ENCODE measurements around the gene ASIC1. TPM values are rescaled to one million over a fixed set of nuclear protein-coding genes. Genes with fewer than 3 reads are reported as not detected.

Gene ASIC1
- total RNA-seq, 3 donors from 2014 or later = 2.8 to 8.4 (median 7.7) TPM

DNA sequence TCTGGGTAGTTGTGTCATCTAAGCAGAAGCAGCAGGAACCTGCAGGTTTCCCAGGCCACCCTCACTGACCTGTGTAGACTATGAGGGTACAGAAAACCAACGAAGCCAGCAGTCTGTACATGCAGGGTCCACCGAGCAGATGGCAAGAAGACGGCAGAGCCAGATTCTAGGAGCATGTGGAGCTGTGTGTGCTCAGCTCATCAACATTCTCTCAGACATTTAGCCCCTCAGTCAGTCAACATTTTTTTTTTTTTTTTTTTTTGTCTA lies 7.3 kb upstream of the ASIC1 start:
- no peaks in the 10 kb centered on the region for H3K9me3 Mint-ChIP-seq
- peaks cover 2% of the 10 kb centered on the region for H3K4me1 Mint-ChIP-seq (ENCODE audit: low read depth)
- peaks cover 42% of the 10 kb centered on the region for H3K27me3 Mint-ChIP-seq (ENCODE audit: low read depth)
- DNase-seq (no peak), ATAC-seq (no peak)
- no peaks in the 10 kb centered on the region for H3K36me3 Mint-ChIP-seq (ENCODE audit: insufficient read depth)
- H3K4me3 Mint-ChIP-seq = no peak overlapping the region

DNA sequence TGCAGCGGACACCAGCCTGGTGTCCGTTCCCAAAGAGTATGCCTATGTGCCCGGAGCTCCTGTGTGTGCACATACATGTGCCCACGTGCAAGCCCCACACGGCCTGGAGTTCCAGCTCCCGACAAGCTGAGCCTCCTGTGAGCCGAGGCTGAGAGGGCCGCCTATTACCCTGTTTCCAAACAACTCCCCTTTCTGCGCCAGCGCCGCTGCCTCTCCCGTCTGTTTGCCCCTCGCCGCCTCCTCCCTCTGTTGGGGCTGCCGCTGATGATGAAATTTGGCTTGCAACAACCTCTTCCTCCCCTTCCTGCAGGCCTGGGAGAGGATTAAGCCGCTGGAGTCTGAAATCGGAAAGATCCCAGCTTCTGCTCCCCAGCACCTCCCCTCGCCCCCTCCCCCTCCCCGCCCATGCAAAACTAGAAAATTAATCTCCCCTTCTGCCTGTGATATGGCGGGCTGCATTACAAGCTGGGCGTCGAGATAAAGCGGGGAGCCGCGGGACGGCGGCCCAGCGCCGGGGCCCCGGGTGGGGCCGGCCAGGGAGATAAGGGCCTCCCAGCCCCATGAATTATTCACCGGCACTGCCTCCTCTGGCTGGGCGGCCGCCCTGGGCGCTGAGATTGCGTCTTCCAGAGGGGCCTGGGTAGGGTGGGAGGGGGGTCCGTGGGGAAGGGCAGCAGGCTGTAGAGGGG lies 6.8 kb upstream of the ASIC1 start:
- peaks cover 42% of the 10 kb centered on the region for H3K27me3 Mint-ChIP-seq (ENCODE audit: low read depth)
- peaks cover 2% of the 10 kb centered on the region for H3K4me1 Mint-ChIP-seq (ENCODE audit: low read depth)
- DNase-seq = no peak
- no peak overlapping the region for H3K4me3 Mint-ChIP-seq
- H3K9me3 Mint-ChIP-seq = no peaks in the 10 kb centered on the region
- H3K36me3 Mint-ChIP-seq (ENCODE audit: insufficient read depth) = no peaks in the 10 kb centered on the region
- peak in 1 of 2 donors; percentile 41 for ATAC-seq

DNA sequence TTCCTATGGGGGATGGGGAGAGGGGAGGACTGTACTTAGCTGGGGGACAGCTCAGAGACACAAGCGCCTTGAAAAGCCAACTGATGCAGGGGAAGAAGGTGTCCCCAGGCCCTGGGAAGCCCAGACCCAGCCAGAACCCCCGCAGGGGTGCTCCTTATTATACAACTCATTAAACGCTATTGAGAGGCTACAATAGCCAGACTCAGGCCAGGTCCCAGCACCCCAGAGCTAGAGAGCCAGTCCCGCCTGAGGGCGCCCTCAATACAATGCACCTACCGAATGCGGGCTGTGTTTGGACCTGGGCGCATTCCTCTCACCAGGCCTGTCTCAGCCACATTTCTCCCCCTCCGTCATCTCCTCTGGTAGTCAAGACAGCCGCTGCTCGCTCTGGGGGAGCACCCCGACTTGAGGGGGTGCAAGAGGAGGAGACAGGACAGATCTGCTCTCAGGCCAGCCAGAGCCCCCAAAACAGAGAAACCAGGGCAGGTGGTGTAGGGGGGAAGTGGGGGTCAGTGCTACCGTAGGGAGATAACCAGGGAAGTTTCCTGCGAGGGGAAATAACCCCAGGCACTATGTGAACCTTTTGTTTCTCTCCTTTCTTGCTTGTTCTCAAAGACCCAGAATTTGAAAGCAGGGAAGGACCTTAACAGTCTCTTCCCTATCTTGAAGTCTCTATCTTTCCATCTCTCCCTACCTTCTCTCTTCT lies 6.1 kb upstream of the ASIC1 start:
- Mint-ChIP-seq H3K36me3 (ENCODE audit: insufficient read depth) (no peaks in the 10 kb centered on the region), H3K4me1 (ENCODE audit: low read depth) (peaks cover 9% of the 10 kb centered on the region), H3K27me3 (ENCODE audit: low read depth) (peaks cover 47% of the 10 kb centered on the region), H3K4me3 (no peak overlapping the region), H3K9me3 (no peaks in the 10 kb centered on the region)
- ATAC-seq (no peak), DNase-seq (no peak)

DNA sequence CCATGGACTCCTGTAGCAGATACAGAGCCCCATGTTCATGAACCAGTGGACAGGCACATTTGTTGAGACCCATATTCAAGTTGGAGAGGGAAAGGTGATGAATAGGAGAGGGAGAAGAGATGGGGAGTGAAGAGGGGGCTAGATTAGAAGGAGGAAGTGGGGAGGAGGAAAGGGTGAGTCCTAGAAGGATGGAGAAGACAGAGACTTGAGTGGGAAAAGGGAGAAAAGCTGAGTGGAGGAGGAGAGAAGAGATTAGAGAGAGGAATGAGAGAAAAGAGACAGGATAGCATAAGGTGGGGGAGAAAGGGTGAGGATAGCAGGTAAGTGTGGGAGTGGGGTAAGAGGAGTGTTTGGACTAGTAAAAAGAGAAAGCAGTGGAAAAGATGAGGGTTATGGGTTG lies 4.9 kb upstream of the ASIC1 start:
- Mint-ChIP-seq H3K36me3 (ENCODE audit: insufficient read depth) (no peaks in the 10 kb centered on the region), H3K4me1 (ENCODE audit: low read depth) (peaks cover 18% of the 10 kb centered on the region), H3K4me3 (no peak overlapping the region), H3K9me3 (no peaks in the 10 kb centered on the region), H3K27me3 (ENCODE audit: low read depth) (peaks cover 56% of the 10 kb centered on the region)
- no peak for ATAC-seq
- no peak for DNase-seq

DNA sequence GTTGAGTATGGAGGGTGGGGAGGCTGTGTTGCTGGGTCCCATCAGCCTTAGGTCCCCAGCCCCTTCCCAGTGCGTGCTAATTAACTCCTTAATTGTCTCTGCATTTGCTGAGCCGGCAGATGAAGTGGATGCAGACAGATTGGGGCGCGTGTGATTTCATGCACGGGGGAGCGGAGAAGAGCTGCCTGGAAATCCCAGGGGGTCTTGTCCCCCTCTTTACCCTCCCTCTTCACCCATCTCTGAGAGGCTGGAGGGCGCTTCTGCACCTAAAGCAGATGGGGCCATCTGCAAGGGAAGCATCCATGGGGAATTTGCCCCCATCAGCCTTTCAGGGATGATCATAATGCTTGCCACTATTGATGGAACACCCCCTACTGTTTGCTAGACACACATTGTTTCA lies 4.4 kb upstream of the ASIC1 start:
- ATAC-seq (no peak), DNase-seq (no peak)
- H3K9me3 Mint-ChIP-seq = no peaks in the 10 kb centered on the region
- H3K27me3 Mint-ChIP-seq (ENCODE audit: low read depth) = peaks cover 56% of the 10 kb centered on the region
- no peaks in the 10 kb centered on the region for H3K36me3 Mint-ChIP-seq (ENCODE audit: insufficient read depth)
- no peak overlapping the region for H3K4me3 Mint-ChIP-seq
- H3K4me1 Mint-ChIP-seq (ENCODE audit: low read depth) = peaks cover 18% of the 10 kb centered on the region

DNA sequence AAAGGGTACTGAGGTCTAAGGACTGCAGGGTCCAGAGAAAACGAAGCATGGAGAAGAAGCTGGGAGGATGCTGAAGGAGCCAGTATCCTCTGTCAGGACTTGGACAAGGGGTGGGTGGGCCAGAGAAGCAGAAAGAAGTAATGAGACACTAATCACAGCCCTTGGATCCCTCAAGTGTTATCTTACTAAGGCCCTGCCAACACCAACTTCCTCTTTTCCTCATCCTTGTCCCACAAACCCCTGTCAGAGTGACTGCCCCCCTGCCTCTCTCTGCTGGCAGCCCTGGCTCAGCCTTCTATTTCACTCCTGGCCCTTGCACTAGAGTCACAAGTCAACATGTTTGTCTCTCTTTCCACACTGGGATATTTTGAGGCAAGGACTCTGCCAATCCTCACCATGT lies 3.8 kb upstream of the ASIC1 start:
- H3K36me3 Mint-ChIP-seq (ENCODE audit: insufficient read depth) = no peaks in the 10 kb centered on the region
- H3K9me3 Mint-ChIP-seq = no peaks in the 10 kb centered on the region
- H3K4me3 Mint-ChIP-seq = no peak overlapping the region
- H3K4me1 Mint-ChIP-seq (ENCODE audit: low read depth) = peaks cover 18% of the 10 kb centered on the region
- ATAC-seq (no peak), DNase-seq (no peak)
- H3K27me3 Mint-ChIP-seq (ENCODE audit: low read depth) = peaks cover 56% of the 10 kb centered on the region

DNA sequence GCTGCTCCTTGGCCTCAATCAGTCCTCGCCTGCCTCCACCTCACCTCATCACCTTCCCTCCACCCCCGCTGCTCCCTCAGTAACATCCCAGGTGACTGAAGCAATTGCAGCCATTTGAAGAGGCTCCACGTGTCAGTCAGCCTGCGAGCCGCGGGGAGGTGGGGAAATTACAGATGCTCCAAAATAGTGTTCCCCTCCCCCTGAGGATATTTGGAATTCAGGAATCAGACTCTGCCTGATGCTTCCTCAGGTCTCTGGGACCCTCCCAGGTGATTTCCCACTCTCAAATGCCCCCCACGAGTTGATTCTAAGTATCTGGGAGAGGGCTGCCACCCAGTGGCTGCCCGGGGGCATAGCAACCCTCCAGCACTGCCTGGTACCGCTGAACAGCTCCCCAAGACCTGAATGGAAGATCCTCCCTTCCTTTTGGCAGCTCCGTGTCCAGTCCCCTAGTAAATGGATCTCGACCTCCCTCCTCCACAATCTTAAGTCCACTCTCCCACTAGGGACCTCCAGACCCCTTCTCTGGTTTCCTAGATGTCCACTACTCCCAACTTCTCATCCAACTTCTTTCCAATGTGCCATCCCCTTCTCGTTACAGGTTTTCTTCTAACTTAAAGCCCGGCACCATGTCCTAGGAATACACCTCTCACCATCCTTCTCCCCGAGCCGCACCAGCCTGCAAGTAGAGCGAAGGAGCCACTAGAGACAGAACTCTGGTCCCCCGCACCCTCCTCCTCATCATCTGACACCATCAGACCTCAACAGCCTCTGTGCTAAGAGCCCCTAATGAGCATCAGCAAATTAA lies 1.4 kb upstream of the ASIC1 start:
- Mint-ChIP-seq H3K27me3 (ENCODE audit: low read depth) (peaks cover 46% of the 10 kb centered on the region), H3K4me1 (ENCODE audit: low read depth) (peaks cover 28% of the 10 kb centered on the region)
- peak; percentile 58 for DNase-seq

DNA sequence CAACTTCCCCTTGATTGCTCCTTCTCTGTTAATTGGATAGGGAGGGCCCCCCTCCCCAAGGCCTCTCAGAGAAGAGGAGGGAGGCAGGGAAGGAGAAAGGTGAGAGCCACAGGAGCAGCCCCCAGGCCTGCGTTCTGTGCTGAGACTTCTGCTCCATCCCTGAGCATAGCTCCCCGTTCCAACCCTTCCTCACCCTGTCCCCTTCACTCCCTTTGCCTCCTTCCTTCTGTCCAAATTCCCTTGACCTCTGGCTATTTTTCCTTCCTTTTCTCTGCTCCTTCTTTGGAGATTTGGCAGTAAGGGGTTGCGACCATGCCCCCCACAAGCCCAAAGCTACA lies 788 bp upstream of the ASIC1 start:
- ATAC-seq (no peak), DNase-seq (no peak)
- Mint-ChIP-seq H3K4me1 (ENCODE audit: low read depth) (peaks cover 28% of the 10 kb centered on the region), H3K36me3 (ENCODE audit: insufficient read depth) (no peaks in the 10 kb centered on the region), H3K27me3 (ENCODE audit: low read depth) (peaks cover 41% of the 10 kb centered on the region), H3K9me3 (no peaks in the 10 kb centered on the region), H3K4me3 (peak overlapping the region; percentile 90)

More for the DNA sequence above, 1.4 kb upstream of the ASIC1 start:
- H3K36me3 Mint-ChIP-seq (ENCODE audit: insufficient read depth) = no peaks in the 10 kb centered on the region
- no peaks in the 10 kb centered on the region for H3K9me3 Mint-ChIP-seq
- peak overlapping the region; percentile 61 for H3K4me3 Mint-ChIP-seq
- peak; percentile 27 to 33 for ATAC-seq

DNA sequence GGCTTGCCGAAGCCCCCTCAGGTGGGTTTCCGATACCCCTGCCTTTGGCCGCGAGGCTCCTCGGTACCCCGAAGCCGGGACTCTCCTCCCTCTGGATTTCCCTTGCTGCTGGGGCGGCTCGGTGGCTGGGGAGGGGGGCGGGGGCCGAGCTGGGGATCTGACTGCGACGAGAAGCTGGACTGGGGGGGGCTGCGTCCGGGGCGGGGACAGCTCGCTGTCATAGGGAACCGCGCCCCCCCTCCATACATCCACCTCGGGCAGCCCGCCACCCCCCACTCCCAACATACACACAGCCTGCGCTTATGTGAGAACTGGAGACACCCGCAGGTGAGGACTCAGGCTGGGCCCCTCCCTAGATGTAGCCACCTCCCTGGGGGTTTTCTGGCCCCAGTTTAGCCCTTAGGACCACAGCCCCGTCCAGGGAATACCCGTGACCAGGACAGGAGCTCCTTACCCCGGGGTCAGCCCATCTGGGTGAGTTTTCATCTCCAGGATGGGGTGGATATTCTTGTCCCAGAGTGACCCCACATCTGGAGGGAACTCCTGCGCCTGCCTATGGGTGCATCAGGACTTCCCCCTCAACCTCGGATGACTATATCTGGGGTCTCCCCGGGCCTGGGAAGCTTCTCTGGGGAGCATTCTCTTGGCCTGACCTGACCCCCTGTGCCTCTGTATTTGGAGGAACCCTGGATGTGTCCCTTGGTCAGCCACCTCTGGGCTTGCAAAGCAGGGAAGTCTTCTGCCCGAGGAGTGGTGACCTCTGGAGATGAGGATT lies 687 bp downstream of the ASIC1 start:
- ATAC-seq = peak in 1 of 2 donors; percentile 3
- peaks cover 38% of the 10 kb centered on the region for H3K27me3 Mint-ChIP-seq (ENCODE audit: low read depth)
- H3K36me3 Mint-ChIP-seq (ENCODE audit: insufficient read depth) = no peaks in the 10 kb centered on the region
- H3K9me3 Mint-ChIP-seq = no peaks in the 10 kb centered on the region
- peaks cover 28% of the 10 kb centered on the region for H3K4me1 Mint-ChIP-seq (ENCODE audit: low read depth)
- H3K4me3 Mint-ChIP-seq = peak overlapping the region; percentile 58
- no peak for DNase-seq

DNA sequence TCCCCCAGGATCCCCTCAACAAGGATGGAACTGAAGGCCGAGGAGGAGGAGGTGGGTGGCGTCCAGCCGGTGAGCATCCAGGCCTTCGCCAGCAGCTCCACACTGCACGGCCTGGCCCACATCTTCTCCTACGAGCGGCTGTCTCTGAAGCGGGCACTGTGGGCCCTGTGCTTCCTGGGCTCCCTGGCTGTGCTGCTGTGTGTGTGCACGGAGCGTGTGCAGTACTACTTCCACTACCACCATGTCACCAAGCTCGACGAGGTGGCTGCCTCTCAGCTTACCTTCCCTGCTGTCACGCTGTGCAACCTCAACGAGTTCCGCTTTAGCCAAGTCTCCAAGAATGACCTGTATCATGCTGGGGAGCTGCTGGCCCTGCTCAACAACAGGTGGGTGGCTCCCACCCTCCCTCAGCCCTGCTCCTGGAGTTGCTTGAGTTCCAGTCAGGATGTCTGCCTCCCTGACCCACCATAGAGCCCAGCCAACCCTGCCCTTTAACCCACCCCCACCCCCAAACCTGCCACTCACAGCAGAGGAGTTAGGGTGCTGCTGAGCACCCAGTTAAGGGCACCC lies 1.4 kb downstream of the ASIC1 start:
- no peak for ATAC-seq
- H3K4me1 Mint-ChIP-seq (ENCODE audit: low read depth) = peaks cover 28% of the 10 kb centered on the region
- DNase-seq = no peak

DNA sequence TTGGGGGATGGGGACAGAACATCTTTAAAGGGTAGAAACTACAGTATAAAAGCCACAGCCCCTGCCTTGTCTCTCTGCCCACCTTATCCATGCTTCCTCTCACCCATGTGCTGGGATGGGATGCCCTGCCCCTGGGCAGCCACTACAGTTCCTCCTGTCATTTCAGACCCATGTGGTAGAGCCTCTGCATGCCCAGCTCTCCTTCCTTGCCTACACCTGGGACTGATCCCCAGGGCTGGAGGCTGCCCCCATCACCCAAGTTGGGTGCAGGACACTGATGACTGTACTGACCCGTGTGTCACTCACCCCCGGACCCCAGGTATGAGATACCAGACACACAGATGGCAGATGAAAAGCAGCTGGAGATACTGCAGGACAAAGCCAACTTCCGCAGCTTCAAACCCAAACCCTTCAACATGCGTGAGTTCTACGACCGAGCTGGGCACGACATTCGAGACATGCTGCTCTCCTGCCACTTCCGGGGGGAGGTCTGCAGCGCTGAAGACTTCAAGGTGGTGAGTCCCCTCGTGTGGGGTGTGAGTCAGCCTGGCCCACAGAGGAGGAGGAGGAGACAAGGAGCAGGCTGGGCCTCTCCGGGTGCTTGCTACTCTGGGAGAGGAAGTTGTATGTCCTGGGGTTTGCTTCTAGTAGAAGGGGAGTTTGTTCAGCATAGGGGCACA lies 2.2 kb downstream of the ASIC1 start:
- peak; percentile 61 for DNase-seq
- H3K4me1 Mint-ChIP-seq (ENCODE audit: low read depth) = peaks cover 28% of the 10 kb centered on the region
- H3K36me3 Mint-ChIP-seq (ENCODE audit: insufficient read depth) = no peaks in the 10 kb centered on the region
- no peaks in the 10 kb centered on the region for H3K9me3 Mint-ChIP-seq
- H3K27me3 Mint-ChIP-seq (ENCODE audit: low read depth) = peaks cover 37% of the 10 kb centered on the region
- peak overlapping the region; percentile 43 for H3K4me3 Mint-ChIP-seq
- ATAC-seq = peak; percentile 66 to 68

More for the DNA sequence above, 1.4 kb downstream of the ASIC1 start:
- peak overlapping the region; percentile 58 for H3K4me3 Mint-ChIP-seq
- H3K27me3 Mint-ChIP-seq (ENCODE audit: low read depth) = peaks cover 41% of the 10 kb centered on the region
- H3K36me3 Mint-ChIP-seq (ENCODE audit: insufficient read depth) = no peaks in the 10 kb centered on the region
- no peaks in the 10 kb centered on the region for H3K9me3 Mint-ChIP-seq

DNA sequence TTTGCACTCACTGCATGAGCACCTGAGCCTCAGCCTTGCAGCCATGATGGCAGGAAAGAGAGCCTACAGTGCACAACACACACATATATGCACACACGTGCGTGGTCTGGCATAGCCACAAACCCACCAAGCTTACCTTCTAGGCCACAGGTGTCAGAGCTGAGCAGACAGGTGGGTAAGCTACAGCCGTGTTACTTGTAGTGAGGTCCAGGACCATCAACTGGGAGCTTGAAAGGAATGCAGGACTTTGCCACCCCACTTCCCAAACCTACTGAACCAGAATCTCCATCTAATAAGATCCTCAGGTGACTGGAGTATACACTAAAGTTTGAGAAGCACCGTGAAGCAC lies 2.7 kb downstream of the ASIC1 start:
- H3K9me3 Mint-ChIP-seq = no peaks in the 10 kb centered on the region
- H3K4me3 Mint-ChIP-seq = no peak overlapping the region
- peaks cover 28% of the 10 kb centered on the region for H3K4me1 Mint-ChIP-seq (ENCODE audit: low read depth)
- no peaks in the 10 kb centered on the region for H3K36me3 Mint-ChIP-seq (ENCODE audit: insufficient read depth)
- ATAC-seq (no peak), DNase-seq (no peak)
- peaks cover 37% of the 10 kb centered on the region for H3K27me3 Mint-ChIP-seq (ENCODE audit: low read depth)

DNA sequence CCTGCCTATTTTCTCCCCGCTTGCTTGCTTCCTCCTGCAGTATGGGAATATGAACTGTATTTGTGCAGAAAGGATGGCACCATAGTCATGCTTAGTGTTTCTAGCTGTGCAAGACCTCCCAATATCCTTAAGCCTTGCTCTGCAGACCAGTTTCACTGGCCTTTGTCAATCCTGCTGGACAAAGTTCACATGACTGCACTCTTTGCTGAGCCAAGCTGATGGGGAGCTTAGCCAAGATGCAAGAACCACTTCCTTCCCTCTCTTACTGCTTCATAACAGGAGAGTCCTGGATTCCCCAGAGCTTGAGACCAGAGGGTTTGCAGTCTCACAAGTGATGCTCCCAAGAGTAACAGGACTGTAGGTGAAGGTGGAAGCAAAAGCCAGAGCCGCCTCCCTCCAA lies 3.8 kb downstream of the ASIC1 start:
- Mint-ChIP-seq H3K4me3 (no peak overlapping the region), H3K27me3 (ENCODE audit: low read depth) (peaks cover 31% of the 10 kb centered on the region), H3K4me1 (ENCODE audit: low read depth) (peaks cover 21% of the 10 kb centered on the region), H3K36me3 (ENCODE audit: insufficient read depth) (no peaks in the 10 kb centered on the region), H3K9me3 (no peaks in the 10 kb centered on the region)
- no peak for DNase-seq
- ATAC-seq = no peak

All from activated T-cell treated with anti-CD3 and anti-CD28 coated beads, Interleukin-2, amount 50 U/mL, for 4 hours (primary cell).